ENCODE measurements around the gene VTI1A. TPM values are rescaled to one million over a fixed set of nuclear protein-coding genes. Genes with fewer than 3 reads are reported as not detected.

VTI1A gene
- total and polyA plus RNA-seq, 2 of the 4 experiments (the other 2 are of a cell fraction) = 9.7 to 24.9 TPM

DNA sequence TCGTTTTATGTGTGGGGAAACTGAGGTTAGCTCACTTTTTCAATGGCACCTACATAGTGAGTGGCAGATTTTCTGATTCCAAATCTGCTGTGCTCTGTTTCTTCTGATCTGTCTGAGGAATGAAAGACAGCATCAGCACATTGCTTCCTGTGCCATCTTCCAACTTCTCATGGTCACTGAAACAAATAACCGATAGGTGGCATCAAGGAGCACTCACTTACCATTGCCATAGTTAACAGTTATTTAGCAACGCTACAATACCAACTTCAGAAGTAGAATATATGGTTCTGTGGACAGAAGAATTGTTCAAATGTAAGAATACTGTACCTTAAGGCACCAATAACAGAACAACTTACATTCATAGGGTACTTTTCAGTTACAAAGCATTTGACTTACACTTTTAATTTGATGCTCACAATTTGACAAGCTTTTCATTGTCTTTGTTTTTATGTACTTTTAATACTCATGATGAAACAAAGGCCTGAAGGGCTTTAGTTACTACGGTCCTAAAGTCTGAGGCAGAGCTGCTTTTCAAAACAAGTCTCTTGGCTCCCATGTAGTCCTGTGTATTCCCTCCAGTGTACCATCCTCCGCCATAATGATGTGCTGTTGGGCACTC is 274.2 kb downstream of the VTI1A start:
- no peaks in the 10 kb centered on the region for H3K27me3 ChIP-seq (ENCODE audit: control insufficient read depth, insufficient read depth, low read length)
- H3K4me2 ChIP-seq (ENCODE audit: low read depth, low read length) = no peak overlapping the region
- no peak overlapping the region for H3K56ac ChIP-seq (ENCODE audit: extremely low read depth, insufficient read depth, low read length)
- no peak overlapping the region for H2BK20ac ChIP-seq (ENCODE audit: low read depth, low read length)
- no peak overlapping the region for H2BK120ac ChIP-seq (ENCODE audit: low read depth, low read length)
- H3K27ac ChIP-seq (ENCODE audit: insufficient read depth, low read length) = no peak overlapping the region
- DNase-seq = peak; percentile 53
- H3K23ac ChIP-seq (ENCODE audit: low read depth, low read length) = no peak overlapping the region
- no peak overlapping the region for H3K4ac ChIP-seq (ENCODE audit: low read depth, low read length)
- CTCF ChIA-PET = interaction anchor here (0.7 to 2.2 kb wide), 6 partner anchors 8 to 405 kb away, joined by 3 to 7 read pairs (median 6); no protein-coding TSS in a partner anchor
- H3K79me1 ChIP-seq (ENCODE audit: low read depth in 1 of 2, low read length in 2 of 2) = no peaks in the 10 kb centered on the region
- no peak overlapping the region for H2AFZ ChIP-seq (replicated peaks; ENCODE audit: low read length, poor library complexity)
- H4K5ac ChIP-seq (ENCODE audit: low read depth, low read length) = no peak overlapping the region
- no peak overlapping the region for H3K9ac ChIP-seq (ENCODE audit: low read depth, low read length)
- in situ Hi-C loops (cut with MboI; ENCODE audit: low sequenced_read_pairs) (loop anchor here (25.0 kb wide), 1 partner anchor 666 kb away; no protein-coding TSS in a partner anchor), intact Hi-C loops (cut with micrococcal nuclease) (loop anchor here (1.0 to 2.0 kb wide), 3 partner anchors 231 to 664 kb away; no protein-coding TSS in a partner anchor), dilution Hi-C loops (cut with HindIII; ENCODE audit: low sequenced_read_pairs, unreplicated experiment) (no loop called here)
- peaks cover 6% of the 10 kb centered on the region for H3K4me1 ChIP-seq (ENCODE audit: control insufficient read depth, insufficient read depth, low read length)
- H4K20me1 ChIP-seq (ENCODE audit: insufficient read depth, low read length) = no peaks in the 10 kb centered on the region
- H3K18ac ChIP-seq (ENCODE audit: low read depth, low read length) = no peak overlapping the region
- H3K14ac ChIP-seq (replicated peaks; ENCODE audit: low read depth, low read length) = no peak overlapping the region
- no peak for TF ChIP-seq CHD1 (IDR thresholded peaks at IDR 0.05; ENCODE audit: low read depth, low read length)
- TF ChIP-seq, protein P1, sequence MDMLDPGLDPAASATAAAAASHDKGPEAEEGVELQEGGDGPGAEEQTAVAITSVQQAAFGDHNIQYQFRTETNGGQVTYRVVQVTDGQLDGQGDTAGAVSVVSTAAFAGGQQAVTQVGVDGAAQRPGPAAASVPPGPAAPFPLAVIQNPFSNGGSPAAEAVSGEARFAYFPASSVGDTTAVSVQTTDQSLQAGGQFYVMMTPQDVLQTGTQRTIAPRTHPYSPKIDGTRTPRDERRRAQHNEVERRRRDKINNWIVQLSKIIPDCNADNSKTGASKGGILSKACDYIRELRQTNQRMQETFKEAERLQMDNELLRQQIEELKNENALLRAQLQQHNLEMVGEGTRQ (IDR thresholded peaks at IDR 0.05; ENCODE audit: low read depth, low read length) = no peak
- peak; percentile 58 for TF ChIP-seq SMC3 (IDR thresholded peaks at IDR 0.05; ENCODE audit: low read depth, low read length)
- TF ChIP-seq FOS (IDR thresholded peaks at IDR 0.05; ENCODE audit: low read depth, low read length) = no peak
- no peak for TF ChIP-seq NFE2L2 (IDR thresholded peaks at IDR 0.05; ENCODE audit: low read depth, low read length)
- TF ChIP-seq RFX5 (IDR thresholded peaks at IDR 0.05; ENCODE audit: low read depth, low read length) = no peak
- TF ChIP-seq MAZ (IDR thresholded peaks at IDR 0.05; ENCODE audit: borderline replicate concordance, low read depth, low read length) = no peak
- TF ChIP-seq MXI1 (IDR thresholded peaks at IDR 0.05; ENCODE audit: borderline replicate concordance, low read depth, low read length) = no peak
- TF ChIP-seq, protein P2, sequence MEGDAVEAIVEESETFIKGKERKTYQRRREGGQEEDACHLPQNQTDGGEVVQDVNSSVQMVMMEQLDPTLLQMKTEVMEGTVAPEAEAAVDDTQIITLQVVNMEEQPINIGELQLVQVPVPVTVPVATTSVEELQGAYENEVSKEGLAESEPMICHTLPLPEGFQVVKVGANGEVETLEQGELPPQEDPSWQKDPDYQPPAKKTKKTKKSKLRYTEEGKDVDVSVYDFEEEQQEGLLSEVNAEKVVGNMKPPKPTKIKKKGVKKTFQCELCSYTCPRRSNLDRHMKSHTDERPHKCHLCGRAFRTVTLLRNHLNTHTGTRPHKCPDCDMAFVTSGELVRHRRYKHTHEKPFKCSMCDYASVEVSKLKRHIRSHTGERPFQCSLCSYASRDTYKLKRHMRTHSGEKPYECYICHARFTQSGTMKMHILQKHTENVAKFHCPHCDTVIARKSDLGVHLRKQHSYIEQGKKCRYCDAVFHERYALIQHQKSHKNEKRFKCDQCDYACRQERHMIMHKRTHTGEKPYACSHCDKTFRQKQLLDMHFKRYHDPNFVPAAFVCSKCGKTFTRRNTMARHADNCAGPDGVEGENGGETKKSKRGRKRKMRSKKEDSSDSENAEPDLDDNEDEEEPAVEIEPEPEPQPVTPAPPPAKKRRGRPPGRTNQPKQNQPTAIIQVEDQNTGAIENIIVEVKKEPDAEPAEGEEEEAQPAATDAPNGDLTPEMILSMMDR (conservative IDR thresholded peaks at IDR 0.05; ENCODE audit: low read depth, low read length) = peak; percentile 55
- no peak for TF ChIP-seq BHLHE40 (IDR thresholded peaks at IDR 0.05; ENCODE audit: low read depth, low read length)
- no peak for TF ChIP-seq RCOR1 (IDR thresholded peaks at IDR 0.05; ENCODE audit: insufficient replicate concordance, low read length)
- peak; percentile 59 for TF ChIP-seq RAD21 (IDR thresholded peaks at IDR 0.05; ENCODE audit: low read length)
- 0 out of 2 replicates have a peak, but pooled peaks cover 7% of the 10 kb centered on the region for H3K9me1 ChIP-seq (ENCODE audit: insufficient read depth, low read length)
- no peak overlapping the region for H3K4me3 ChIP-seq (ENCODE audit: insufficient read depth, low read depth, low read length)
- no peak overlapping the region for H2AK5ac ChIP-seq (ENCODE audit: low read depth, low read length)
- H4K91ac ChIP-seq (ENCODE audit: insufficient read depth, low read depth, low read length) = no peak overlapping the region
- H3K36me3 ChIP-seq (ENCODE audit: control insufficient read depth, insufficient read depth, low read length) = no peaks in the 10 kb centered on the region
- POLR2A ChIA-PET (ENCODE audit: unreplicated experiment) = no interaction called here
- H2BK5ac ChIP-seq (ENCODE audit: low read depth, low read length, poor library complexity, severe bottlenecking) = no peak overlapping the region
- no TSS peak for BruUV-seq (replicated peaks)
- no peak overlapping the region for H2BK15ac ChIP-seq (ENCODE audit: low read depth, low read length)
- peak; percentile 65; the same call in 1 of the 2 replicates for ATAC-seq (ENCODE audit: low read depth)
- H3K9me3 ChIP-seq (ENCODE audit: control insufficient read depth, insufficient read depth, low read length) = no peaks in the 10 kb centered on the region
- no peak overlapping the region for H2AK9ac ChIP-seq (replicated peaks; ENCODE audit: low read depth, low read length, poor library complexity)
- H4K8ac ChIP-seq (ENCODE audit: low read depth in 2 of 2, low read length in 2 of 2) = no peak overlapping the region
- WGBS, 2 experiments (ENCODE audit: extremely low coverage in 2 of 2, insufficient read length in 1 of 2) = no CpG with 5 or more reads among the region's 5 CpGs

All from IMR-90 (cell line).